PC-9 (cell line): ENCODE measurements around the gene KIF11.

Experiments
- EZH2 ChIP-seq: fragments of 200-600 bp; sonication (generic); IDR thresholded peaks from 2 replicates; pipeline ENCODE4 v1.8.0; 2017; ENCODE audit warnings: antibody characterized with exemption, low read depth
- TF ChIP-seq, protein P1 (sequence below): fragments of 200-600 bp; sonication (generic); conservative IDR thresholded peaks from 2 replicates; pipeline ENCODE4 v1.6.1; 2017; ENCODE audit warnings: mixed run types, antibody characterized with exemption, mild to moderate bottlenecking, moderate library complexity

DNA sequence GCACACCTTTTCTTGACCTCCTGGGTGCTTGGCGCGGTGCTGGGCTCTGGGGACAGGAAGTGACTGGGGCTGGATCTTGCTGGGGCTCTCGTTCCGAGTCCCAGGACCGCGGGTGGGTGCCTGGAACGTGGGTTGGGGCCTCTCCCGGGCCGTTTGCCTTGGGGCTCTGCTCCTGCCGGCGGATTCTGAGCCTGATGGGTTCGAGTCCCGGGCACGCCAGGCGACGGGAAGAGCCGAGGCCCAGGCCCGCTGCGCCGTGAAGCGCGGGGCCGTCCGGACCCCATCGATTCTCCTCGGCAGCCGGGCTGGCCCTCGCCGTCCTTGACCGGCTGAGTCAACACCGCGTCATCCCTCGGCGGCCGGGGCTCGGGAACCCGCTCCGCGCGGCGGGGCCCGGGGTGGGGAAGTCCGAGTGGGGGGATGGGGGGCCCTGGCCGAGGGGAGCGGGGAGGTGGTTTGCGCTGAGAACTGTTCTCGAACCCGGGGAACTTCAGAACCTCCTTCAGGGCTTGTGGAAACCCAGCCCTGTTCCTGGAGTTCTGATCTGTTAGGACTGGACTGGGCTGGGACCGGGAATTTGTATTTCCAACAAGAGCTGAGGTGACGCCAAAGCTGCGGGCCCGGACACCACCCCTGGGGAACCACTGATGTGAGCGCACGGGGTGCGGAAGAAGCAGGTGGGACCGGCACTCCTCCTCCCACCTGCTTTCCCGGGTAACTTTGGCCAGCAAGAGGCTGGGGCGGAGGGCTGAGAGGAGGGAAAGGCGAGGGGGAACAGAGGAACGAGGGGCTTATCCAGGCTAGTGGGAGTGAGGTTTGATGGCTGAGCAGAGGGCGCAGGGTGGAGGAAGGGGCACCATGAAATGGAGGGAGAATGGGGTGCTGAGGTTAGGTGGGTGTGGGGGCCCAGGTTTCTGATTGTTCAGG, 103.0 kb downstream of the KIF11 start:
- TF ChIP-seq, protein P1, sequence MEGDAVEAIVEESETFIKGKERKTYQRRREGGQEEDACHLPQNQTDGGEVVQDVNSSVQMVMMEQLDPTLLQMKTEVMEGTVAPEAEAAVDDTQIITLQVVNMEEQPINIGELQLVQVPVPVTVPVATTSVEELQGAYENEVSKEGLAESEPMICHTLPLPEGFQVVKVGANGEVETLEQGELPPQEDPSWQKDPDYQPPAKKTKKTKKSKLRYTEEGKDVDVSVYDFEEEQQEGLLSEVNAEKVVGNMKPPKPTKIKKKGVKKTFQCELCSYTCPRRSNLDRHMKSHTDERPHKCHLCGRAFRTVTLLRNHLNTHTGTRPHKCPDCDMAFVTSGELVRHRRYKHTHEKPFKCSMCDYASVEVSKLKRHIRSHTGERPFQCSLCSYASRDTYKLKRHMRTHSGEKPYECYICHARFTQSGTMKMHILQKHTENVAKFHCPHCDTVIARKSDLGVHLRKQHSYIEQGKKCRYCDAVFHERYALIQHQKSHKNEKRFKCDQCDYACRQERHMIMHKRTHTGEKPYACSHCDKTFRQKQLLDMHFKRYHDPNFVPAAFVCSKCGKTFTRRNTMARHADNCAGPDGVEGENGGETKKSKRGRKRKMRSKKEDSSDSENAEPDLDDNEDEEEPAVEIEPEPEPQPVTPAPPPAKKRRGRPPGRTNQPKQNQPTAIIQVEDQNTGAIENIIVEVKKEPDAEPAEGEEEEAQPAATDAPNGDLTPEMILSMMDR = no peak
- TF ChIP-seq EZH2 = no peak
